SK-N-SH (cell line): ENCODE data around the gene SGTA. TPM values are rescaled to one million over a fixed set of nuclear protein-coding genes. Genes with fewer than 3 reads are reported as not detected.

Experiments used
- CTCF ChIA-PET: fragments of 300-600, 350-600 bp; formaldehyde crosslinking; extraction: SDS; loops from one replicate; lab custom pipeline; 2021; lab: Yijun Ruan, JAX
- POLR2A ChIA-PET: fragments of 350-600 bp; sonication (Branson Sonifier 250); formaldehyde crosslinking; extraction: SDS; loops from one replicate; lab custom pipeline; 2020; ENCODE audit warnings: antibody characterized with exemption, inconsistent platforms; lab: Yijun Ruan, JAX
- DNase-seq: peaks from one replicate; pipeline ENCODE4 v3.0.0; 2012
- H2AFZ ChIP-seq: fragments of 200-600 bp; sonication (generic); 2 replicates; pipeline ENCODE4 v1.8.1; 2016; ENCODE audit warnings: antibody characterized with exemption, mild to moderate bottlenecking, low read depth
- H3F3A ChIP-seq: fragments of 200-600 bp; sonication (generic); replicated peaks from 2 replicates; pipeline ENCODE3; 2016; ENCODE audit warnings: antibody characterized with exemption, mild to moderate bottlenecking; ENCODE audit not compliant: insufficient read depth
- H3K27ac ChIP-seq, 2 experiments: fragments of 200-500 bp in 1 of 2; fragments of 200-600 bp in 1 of 2; sonication (Bioruptor generic) in 1 of 2; sonication (generic), shearing (Covaris generic) in 1 of 2; 2 replicates each; pipeline versions ENCODE4 v1.5.1 to v1.6.1; 2014 to 2016; ENCODE audit warnings: low read depth in 2 of 2, inconsistent platforms in 1 of 2, low read length in 1 of 2, mild to moderate bottlenecking in 1 of 2, mixed read lengths in 1 of 2
- H3K27me3 ChIP-seq: fragments of 200-600 bp; sonication (generic), shearing (Covaris generic); 2 replicates; pipeline ENCODE4 v1.6.1; 2016; ENCODE audit warnings: mixed run types; ENCODE audit not compliant: insufficient read depth
- H3K36me3 ChIP-seq, 2 experiments: fragments of 200-500 bp in 1 of 2; fragments of 200-600 bp in 1 of 2; sonication (Bioruptor generic) in 1 of 2; sonication (generic) in 1 of 2; replicated peaks in 1 of 2; 2 replicates each; pipeline versions ENCODE3 to v1.5.1; 2014 to 2016; ENCODE audit warnings: low read length in 1 of 2, mild to moderate bottlenecking in 1 of 2; ENCODE audit not compliant: insufficient read depth in 2 of 2, control insufficient read depth in 1 of 2
- H3K4me1 ChIP-seq, 2 experiments: fragments of 200-500 bp in 1 of 2; fragments of 200-600 bp in 1 of 2; sonication (Bioruptor generic) in 1 of 2; sonication (generic), shearing (Covaris generic) in 1 of 2; 2 replicates each; pipeline versions ENCODE4 v1.5.1 to v1.6.1; 2014 to 2016; ENCODE audit warnings: low read depth in 1 of 2, low read length in 1 of 2, mixed run types in 1 of 2; ENCODE audit not compliant: insufficient read depth in 2 of 2, control insufficient read depth in 1 of 2
- H3K4me2 ChIP-seq: fragments of 200-600 bp; sonication (generic), shearing (Covaris generic); 2 replicates; pipeline ENCODE4 v1.6.1; 2017; ENCODE audit warnings: mixed run types
- H3K4me3 ChIP-seq, 2 experiments: fragments of 200-500 bp in 1 of 2; fragments of 200-600 bp in 1 of 2; sonication (Bioruptor generic) in 1 of 2; sonication (generic), shearing (Covaris generic) in 1 of 2; 2 replicates each; pipeline versions ENCODE4 v1.5.1 to v1.8.1; 2014 to 2016; ENCODE audit warnings: low read depth in 2 of 2, inconsistent platforms in 1 of 2, low read length in 1 of 2, mild to moderate bottlenecking in 1 of 2, mixed read lengths in 1 of 2, moderate library complexity in 1 of 2
- H3K79me2 ChIP-seq: fragments of 200-600 bp; sonication (generic); 2 replicates; pipeline ENCODE4 v1.8.1; 2017; ENCODE audit warnings: mild to moderate bottlenecking; ENCODE audit not compliant: insufficient read depth
- H3K9ac ChIP-seq: fragments of 200-600 bp; sonication (generic); 2 replicates; pipeline ENCODE4 v1.6.1; 2017; ENCODE audit warnings: mixed run types
- H3K9me2 ChIP-seq: fragments of 200-600 bp; sonication (generic); 2 replicates; pipeline ENCODE4 v1.6.1; 2017; ENCODE audit warnings: mixed run types
- H3K9me3 ChIP-seq: fragments of 200-600 bp; sonication (generic); 2 replicates; pipeline ENCODE4 v1.6.1; 2017; ENCODE audit warnings: mixed run types, mild to moderate bottlenecking, moderate library complexity
- H4K20me1 ChIP-seq: fragments of 200-600 bp; sonication (generic); 2 replicates; pipeline ENCODE4 v1.6.1; 2017; ENCODE audit warnings: mild to moderate bottlenecking, mixed run types; ENCODE audit not compliant: insufficient read depth
- CHD2 ChIP-seq: fragments of 150-350 bp; IDR thresholded peaks from 2 replicates; pipeline ENCODE4 v1.6.1; 2018; ENCODE audit warnings: low read length; ENCODE audit not compliant: partially characterized antibody
- EP300 ChIP-seq, 2 experiments: IDR thresholded peaks; 2 replicates each; pipeline versions ENCODE4 v1.4.0 to v1.6.1; 2012; ENCODE audit warnings: borderline replicate concordance in 1 of 2, low read depth in 1 of 2, low read length in 1 of 2
- FOXM1 ChIP-seq: IDR thresholded peaks from 2 replicates; pipeline ENCODE4 v1.4.0; 2012; ENCODE audit warnings: low read depth, mild to moderate bottlenecking
- GATA2 ChIP-seq: sonication (generic); formaldehyde crosslinking; IDR thresholded peaks from 2 replicates; pipeline ENCODE4 v1.5.0; 2020; ENCODE audit warnings: mild to moderate bottlenecking, missing genetic modification reagents
- JUND ChIP-seq: IDR thresholded peaks from 2 replicates; pipeline ENCODE4 v1.4.0; 2012
- MEF2A ChIP-seq: IDR thresholded peaks from 2 replicates; pipeline ENCODE4 v1.4.0; 2012; ENCODE audit warnings: low read depth, borderline replicate concordance
- NRF1 ChIP-seq: IDR thresholded peaks from 2 replicates; pipeline ENCODE4 v1.6.1; 2012; ENCODE audit warnings: low read depth, mild to moderate bottlenecking, low read length
- PBX3 ChIP-seq: IDR thresholded peaks from 2 replicates; pipeline ENCODE4; 2012
- POLR2AphosphoS5 ChIP-seq: IDR thresholded peaks from 2 replicates; pipeline ENCODE4 v1.6.1; 2012; ENCODE audit warnings: low read depth, low read length
- RAD21 ChIP-seq: IDR thresholded peaks from 2 replicates; pipeline ENCODE4 v1.6.1; 2012; ENCODE audit warnings: mild to moderate bottlenecking, low read length
- RCOR1 ChIP-seq: fragments of 150-350 bp; IDR thresholded peaks from 2 replicates; pipeline ENCODE4 v1.6.1; 2017; ENCODE audit warnings: antibody characterized with exemption, low read length
- TAF1 ChIP-seq: IDR thresholded peaks from 2 replicates; pipeline ENCODE4 v1.6.1; 2012; ENCODE audit warnings: low read depth, mild to moderate bottlenecking, low read length, moderate library complexity, borderline replicate concordance
- TCF12 ChIP-seq: IDR thresholded peaks from 2 replicates; pipeline ENCODE4 v1.4.0; 2012
- WGBS: methylation state at CpG from one replicate; pipeline ENCODE4 v1.1.6; 2017; ENCODE audit warnings: low lambda C conversion rate; 5-methylcytosine and 5-hydroxymethylcytosine counted together
- polyA plus RNA-seq, 3 experiments: library from polyadenylated mRNA; depleted of rRNA; stranded (reverse); fragments of >200 nt; gene quantifications; 2 replicates each; pipeline ENCODE4 v1.2.3, GENCODE V29; 2012
- TF ChIP-seq, protein P1 (sequence below): fragments of 150-350 bp; IDR thresholded peaks from 2 replicates; pipeline ENCODE4 v1.6.1; 2016; ENCODE audit warnings: mild to moderate bottlenecking, low read depth, low read length
- TF ChIP-seq, protein P2 (sequence below): fragments of 200-600 bp; sonication (generic); IDR thresholded peaks from 2 replicates; pipeline ENCODE4 v1.6.1; 2017; ENCODE audit warnings: antibody characterized with exemption, mild to moderate bottlenecking, moderate library complexity
- TF ChIP-seq, protein P3 (sequence below): IDR thresholded peaks from 2 replicates; pipeline ENCODE4 v1.6.1; 2012; ENCODE audit warnings: mild to moderate bottlenecking, low read depth, low read length, moderate library complexity
- TF ChIP-seq, protein P4 (sequence below): IDR thresholded peaks from 2 replicates; pipeline ENCODE4 v1.4.0; 2012; ENCODE audit warnings: low read depth

The SGTA gene
- polyA plus RNA-seq, 1 of the 3 experiments (the other 2 are of a cell fraction): 78.4 TPM

DNA sequence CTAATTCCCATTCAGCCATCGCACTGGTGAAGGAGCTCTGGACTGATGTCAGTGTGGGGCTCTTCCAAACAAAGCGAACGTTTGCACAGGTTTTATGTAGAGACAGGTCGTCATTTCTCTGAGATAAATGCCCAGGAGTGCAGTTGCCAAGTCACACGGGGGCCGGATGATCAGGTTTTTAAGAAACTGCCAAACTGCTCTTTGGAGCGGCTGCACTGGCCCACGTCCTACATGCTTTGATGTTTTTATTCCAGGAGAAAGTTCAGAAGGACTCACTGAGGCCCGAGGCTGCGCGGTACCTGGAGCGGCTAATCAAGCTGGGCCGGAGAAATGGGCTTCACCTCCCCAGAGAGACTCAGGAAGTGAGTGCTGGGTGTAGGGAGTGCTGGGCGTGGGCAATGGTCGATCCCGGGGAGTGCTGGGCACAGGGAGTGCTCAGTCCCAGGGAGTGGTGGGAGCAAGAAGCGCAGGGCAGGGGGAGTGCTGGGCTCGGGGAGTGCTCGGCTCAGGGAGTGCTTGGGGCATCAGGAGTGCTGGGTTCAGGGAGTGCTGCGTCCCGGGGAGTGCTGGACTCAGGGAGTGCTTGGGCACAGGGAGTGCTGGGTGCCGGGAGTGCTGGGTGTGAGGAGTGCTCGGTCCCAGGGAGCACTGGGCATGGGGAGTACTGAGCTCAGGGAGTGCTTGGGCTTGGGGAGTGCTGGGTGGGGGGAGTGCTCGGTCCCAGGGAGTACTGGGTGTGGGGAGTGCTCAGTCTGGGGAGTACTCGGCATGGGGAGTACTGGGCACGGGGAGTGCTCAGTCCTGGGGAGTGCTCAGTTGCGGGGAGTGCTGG lies 13.0 kb upstream of the SGTA start (continued):
- TF ChIP-seq FOXM1: no peak
- TF ChIP-seq, protein P1, sequence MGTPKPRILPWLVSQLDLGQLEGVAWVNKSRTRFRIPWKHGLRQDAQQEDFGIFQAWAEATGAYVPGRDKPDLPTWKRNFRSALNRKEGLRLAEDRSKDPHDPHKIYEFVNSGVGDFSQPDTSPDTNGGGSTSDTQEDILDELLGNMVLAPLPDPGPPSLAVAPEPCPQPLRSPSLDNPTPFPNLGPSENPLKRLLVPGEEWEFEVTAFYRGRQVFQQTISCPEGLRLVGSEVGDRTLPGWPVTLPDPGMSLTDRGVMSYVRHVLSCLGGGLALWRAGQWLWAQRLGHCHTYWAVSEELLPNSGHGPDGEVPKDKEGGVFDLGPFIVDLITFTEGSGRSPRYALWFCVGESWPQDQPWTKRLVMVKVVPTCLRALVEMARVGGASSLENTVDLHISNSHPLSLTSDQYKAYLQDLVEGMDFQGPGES: no peak
- no peak for TF ChIP-seq RAD21

DNA sequence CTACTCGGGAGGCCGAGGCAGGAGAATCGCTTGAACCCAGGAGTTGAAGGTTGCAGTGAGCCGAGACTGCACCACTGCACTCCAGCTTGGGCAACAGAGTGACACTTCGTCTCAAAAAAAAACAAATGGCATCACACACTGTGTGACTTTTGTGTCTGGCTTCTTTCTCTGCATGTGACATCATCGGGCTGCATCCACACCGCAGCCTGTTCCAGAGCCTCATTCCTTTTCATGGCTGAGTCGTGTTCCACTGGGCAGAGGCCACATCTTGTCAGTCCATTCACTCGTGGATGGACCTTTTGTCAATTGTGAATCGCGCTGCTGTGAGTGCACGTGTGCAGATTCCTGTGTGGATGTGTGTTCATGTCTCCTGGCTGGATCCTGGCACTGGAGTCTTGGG lies 10.5 kb upstream of the SGTA start:
- ChIA-PET CTCF (interaction anchor here (1.5 kb wide), 2 partner anchors 8 to 11 kb away, joined by 3 read pairs; partner anchors contain the start of gene THOP1), POLR2A (interaction anchor here (0.9 kb wide), 1 partner anchor 48 kb away, joined by 3 read pairs; the partner anchor contains the start of gene ZNF555)

GRCh38 chr19:2793126-2793525 lies 10.1 kb upstream of the SGTA start:
- H3K9me2 ChIP-seq: no peaks in the 10 kb centered on the region
- H3K27ac ChIP-seq: no peak overlapping the region
- H2AFZ ChIP-seq: no peak overlapping the region
- no peaks in the 10 kb centered on the region for H3K4me1 ChIP-seq
- CTCF ChIA-PET: interaction anchor here (0.5 to 1.5 kb wide), 3 partner anchors 8 to 44 kb away, joined by 3 read pairs; partner anchors contain the start of gene THOP1
- H3K79me2 ChIP-seq: peaks cover 22% of the 10 kb centered on the region; the same call in 1 of the 2 replicates
- no peak overlapping the region for H3K4me3 ChIP-seq
- H3K27me3 ChIP-seq: no peaks in the 10 kb centered on the region
- POLR2A ChIA-PET: no interaction called here
- H3K4me2 ChIP-seq: no peak overlapping the region
- WGBS: 99% methylated on average over 7 of the region's 7 CpGs
- no peaks in the 10 kb centered on the region for H3F3A ChIP-seq
- H3K9me3 ChIP-seq: no peaks in the 10 kb centered on the region
- H4K20me1 ChIP-seq: no peaks in the 10 kb centered on the region; the same call in 1 of the 2 replicates
- H3K36me3 ChIP-seq: peaks cover 11 to 35% of the 10 kb centered on the region in 2 experiments
- no peak overlapping the region for H3K9ac ChIP-seq
- DNase-seq: no peak
- TF ChIP-seq JUND (no peak), RCOR1 (no peak), NRF1 (no peak), EP300 (IDR thresholded peaks at IDR 0.05; ENCODE audit: borderline replicate concordance in 1 of 2, low read depth in 1 of 2, low read length in 1 of 2) (no peak), RAD21 (no peak), TAF1 (no peak), TCF12 (no peak), GATA2 (no peak), FOXM1 (no peak), POLR2AphosphoS5 (no peak), PBX3 (no peak), CHD2 (no peak)
- TF ChIP-seq, protein P2, sequence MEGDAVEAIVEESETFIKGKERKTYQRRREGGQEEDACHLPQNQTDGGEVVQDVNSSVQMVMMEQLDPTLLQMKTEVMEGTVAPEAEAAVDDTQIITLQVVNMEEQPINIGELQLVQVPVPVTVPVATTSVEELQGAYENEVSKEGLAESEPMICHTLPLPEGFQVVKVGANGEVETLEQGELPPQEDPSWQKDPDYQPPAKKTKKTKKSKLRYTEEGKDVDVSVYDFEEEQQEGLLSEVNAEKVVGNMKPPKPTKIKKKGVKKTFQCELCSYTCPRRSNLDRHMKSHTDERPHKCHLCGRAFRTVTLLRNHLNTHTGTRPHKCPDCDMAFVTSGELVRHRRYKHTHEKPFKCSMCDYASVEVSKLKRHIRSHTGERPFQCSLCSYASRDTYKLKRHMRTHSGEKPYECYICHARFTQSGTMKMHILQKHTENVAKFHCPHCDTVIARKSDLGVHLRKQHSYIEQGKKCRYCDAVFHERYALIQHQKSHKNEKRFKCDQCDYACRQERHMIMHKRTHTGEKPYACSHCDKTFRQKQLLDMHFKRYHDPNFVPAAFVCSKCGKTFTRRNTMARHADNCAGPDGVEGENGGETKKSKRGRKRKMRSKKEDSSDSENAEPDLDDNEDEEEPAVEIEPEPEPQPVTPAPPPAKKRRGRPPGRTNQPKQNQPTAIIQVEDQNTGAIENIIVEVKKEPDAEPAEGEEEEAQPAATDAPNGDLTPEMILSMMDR: no peak
- TF ChIP-seq, protein P3, sequence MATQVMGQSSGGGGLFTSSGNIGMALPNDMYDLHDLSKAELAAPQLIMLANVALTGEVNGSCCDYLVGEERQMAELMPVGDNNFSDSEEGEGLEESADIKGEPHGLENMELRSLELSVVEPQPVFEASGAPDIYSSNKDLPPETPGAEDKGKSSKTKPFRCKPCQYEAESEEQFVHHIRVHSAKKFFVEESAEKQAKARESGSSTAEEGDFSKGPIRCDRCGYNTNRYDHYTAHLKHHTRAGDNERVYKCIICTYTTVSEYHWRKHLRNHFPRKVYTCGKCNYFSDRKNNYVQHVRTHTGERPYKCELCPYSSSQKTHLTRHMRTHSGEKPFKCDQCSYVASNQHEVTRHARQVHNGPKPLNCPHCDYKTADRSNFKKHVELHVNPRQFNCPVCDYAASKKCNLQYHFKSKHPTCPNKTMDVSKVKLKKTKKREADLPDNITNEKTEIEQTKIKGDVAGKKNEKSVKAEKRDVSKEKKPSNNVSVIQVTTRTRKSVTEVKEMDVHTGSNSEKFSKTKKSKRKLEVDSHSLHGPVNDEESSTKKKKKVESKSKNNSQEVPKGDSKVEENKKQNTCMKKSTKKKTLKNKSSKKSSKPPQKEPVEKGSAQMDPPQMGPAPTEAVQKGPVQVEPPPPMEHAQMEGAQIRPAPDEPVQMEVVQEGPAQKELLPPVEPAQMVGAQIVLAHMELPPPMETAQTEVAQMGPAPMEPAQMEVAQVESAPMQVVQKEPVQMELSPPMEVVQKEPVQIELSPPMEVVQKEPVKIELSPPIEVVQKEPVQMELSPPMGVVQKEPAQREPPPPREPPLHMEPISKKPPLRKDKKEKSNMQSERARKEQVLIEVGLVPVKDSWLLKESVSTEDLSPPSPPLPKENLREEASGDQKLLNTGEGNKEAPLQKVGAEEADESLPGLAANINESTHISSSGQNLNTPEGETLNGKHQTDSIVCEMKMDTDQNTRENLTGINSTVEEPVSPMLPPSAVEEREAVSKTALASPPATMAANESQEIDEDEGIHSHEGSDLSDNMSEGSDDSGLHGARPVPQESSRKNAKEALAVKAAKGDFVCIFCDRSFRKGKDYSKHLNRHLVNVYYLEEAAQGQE: no peak
- TF ChIP-seq, protein P4, sequence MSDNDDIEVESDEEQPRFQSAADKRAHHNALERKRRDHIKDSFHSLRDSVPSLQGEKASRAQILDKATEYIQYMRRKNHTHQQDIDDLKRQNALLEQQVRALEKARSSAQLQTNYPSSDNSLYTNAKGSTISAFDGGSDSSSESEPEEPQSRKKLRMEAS: no peak

More for the DNA sequence above, 10.5 kb upstream of the SGTA start:
- Histone ChIP-seq H3K79me2 (peaks cover 18% of the 10 kb centered on the region; the same call in 1 of the 2 replicates), H3K4me1 (no peaks in the 10 kb centered on the region), H3K9ac (no peak overlapping the region), H4K20me1 (no peaks in the 10 kb centered on the region; the same call in 1 of the 2 replicates), H3K36me3 (peaks cover 11 to 38% of the 10 kb centered on the region in 2 experiments), H2AFZ (no peak overlapping the region), H3K9me3 (no peaks in the 10 kb centered on the region), H3K27me3 (no peaks in the 10 kb centered on the region), H3K27ac (no peak overlapping the region), H3K4me2 (no peak overlapping the region), H3F3A (no peaks in the 10 kb centered on the region), H3K9me2 (no peaks in the 10 kb centered on the region), H3K4me3 (no peak overlapping the region)
- DNase-seq: no peak
- 99% methylated on average over 12 of the region's 12 CpGs for WGBS
- no peak for TF ChIP-seq MEF2A
